GM12878 (cell line): ENCODE data around the gene HPCA.

Experiments
- CBX5 ChIP-seq: sonication (generic); IDR thresholded peaks from 2 replicates; pipeline ENCODE4 v1.6.1; 2016; ENCODE audit warnings: low read depth, moderate library complexity, mild to moderate bottlenecking, inconsistent platforms
- YY1 ChIP-seq: IDR thresholded peaks from 2 replicates; pipeline ENCODE4 v1.6.1; 2011; ENCODE audit warnings: low read depth, mild to moderate bottlenecking, low read length

DNA sequence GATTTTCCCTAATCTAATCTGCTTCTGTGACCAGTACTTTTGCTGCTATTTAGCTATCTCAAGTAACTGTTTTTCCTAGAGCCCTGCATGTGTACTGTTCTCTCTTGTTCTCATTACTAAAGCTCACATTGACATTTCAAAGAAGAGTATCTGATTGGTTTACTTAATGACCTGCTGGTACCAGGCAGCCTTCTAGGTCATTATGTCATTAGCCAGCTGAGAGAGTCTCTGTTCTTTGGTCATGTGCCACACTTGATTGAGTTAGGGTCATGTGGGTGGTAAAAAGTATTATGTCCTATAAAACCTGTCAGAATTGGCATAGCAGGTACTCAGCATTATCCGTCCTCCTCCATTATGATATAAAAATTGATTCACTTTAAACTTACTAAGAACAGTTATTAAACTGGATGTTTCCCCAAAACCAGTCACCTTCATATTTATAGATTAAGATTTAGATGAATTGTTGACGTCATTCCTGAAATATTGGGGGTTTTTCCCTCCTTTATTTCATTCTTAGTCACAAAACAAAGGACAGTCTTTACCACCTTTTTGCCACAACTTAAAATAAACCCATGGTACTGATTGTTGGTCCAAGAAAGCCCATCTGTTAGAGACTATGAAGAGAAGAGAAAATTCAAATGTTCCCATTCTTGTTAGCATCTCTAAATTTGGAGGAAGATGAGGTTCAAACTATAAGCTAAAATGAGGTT lies 37.8 kb upstream of the HPCA start:
- TF ChIP-seq YY1 (no peak), CBX5 (no peak)
